Measurements from ENCODE around the gene SRPK2. TPM values are rescaled to one million over a fixed set of nuclear protein-coding genes. Genes with fewer than 3 reads are reported as not detected.

SRPK2 gene
- total and polyA plus RNA-seq, 2 donors (not counting 1 experiment from before 2014, with no cell fraction given) = 15.2 to 108 TPM

DNA sequence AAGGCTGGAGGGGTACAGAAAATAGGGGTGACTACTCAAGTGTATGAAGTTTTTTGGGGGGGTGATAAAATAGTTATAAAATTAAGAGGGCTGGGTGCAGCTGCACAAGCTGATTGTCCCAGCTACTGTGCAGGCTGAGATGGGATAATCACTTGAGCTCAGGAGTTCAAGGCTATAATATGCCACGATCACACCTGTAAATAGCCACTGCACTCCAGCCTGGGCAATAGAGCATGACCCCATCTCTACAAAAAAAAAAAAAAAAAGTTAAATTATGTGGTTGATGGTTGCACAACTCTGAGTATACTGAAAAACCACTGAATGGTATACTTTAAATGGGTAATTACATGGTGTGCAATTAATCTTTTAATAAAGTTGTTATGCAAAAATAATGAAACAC is 172.9 kb downstream of the SRPK2 start:
- no peaks in the 10 kb centered on the region for H3K9me3 Mint-ChIP-seq (ENCODE audit: insufficient read depth)
- no peak for ATAC-seq (ENCODE audit: low read depth)
- Histone ChIP-seq H4K20me1 (ENCODE audit: control insufficient read depth, insufficient read depth, low read length, poor library complexity, severe bottlenecking) (peaks cover 28% of the 10 kb centered on the region), H3K9me3 (ENCODE audit: control extremely low read depth in 1 of 3, control insufficient read depth in 2 of 3, insufficient read depth in 1 of 3, low read length in 2 of 3) (no peaks in the 10 kb centered on the region), H3K36me3 (replicated peaks in 1 of 2; ENCODE audit: control extremely low read depth in 1 of 2, control insufficient read depth in 1 of 2, extremely low read depth in 1 of 2, insufficient read depth in 2 of 2, low read length in 1 of 2) (peaks cover 0 to 4% of the 10 kb centered on the region in 2 experiments), H3K27me3 (replicated peaks in 1 of 4; ENCODE audit: control extremely low read depth in 1 of 4, control insufficient read depth in 3 of 4, insufficient read depth in 4 of 4, low read length in 3 of 4) (no peaks in the 10 kb centered on the region), H3K9ac (ENCODE audit: low read length) (no peak overlapping the region), H2AFZ (ENCODE audit: insufficient read depth, low read depth, low read length, poor library complexity, severe bottlenecking) (no peak overlapping the region), H3K4me2 (replicated peaks; ENCODE audit: low read depth, low read length, poor library complexity, severe bottlenecking) (no peak overlapping the region), H3K4me3 (ENCODE audit: control extremely low read depth in 1 of 5, extremely low read depth in 1 of 5, insufficient read depth in 1 of 5, low read depth in 2 of 5, low read length in 4 of 5) (no peak overlapping the region), H3K4me1 (ENCODE audit: control insufficient read depth in 2 of 2, insufficient read depth in 2 of 2, low read length in 2 of 2) (peaks cover 25 to 27% of the 10 kb centered on the region in 2 donors), H3K79me2 (ENCODE audit: control insufficient read depth, insufficient read depth, low read length) (peaks cover 89% of the 10 kb centered on the region), H3K27ac (ENCODE audit: low read length in 2 of 2) (no peak overlapping the region)
- ChIA-PET POLR2A (no interaction called here), CTCF (no interaction called here)
- H3K27ac Mint-ChIP-seq = no peak overlapping the region
- no peak overlapping the region for H3K4me3 Mint-ChIP-seq
- no CpG with 5 or more reads among the region's 1 CpG for WGBS (ENCODE audit: insufficient coverage)
- DNase-seq = no peak
- intact Hi-C loops (cut with micrococcal nuclease) = loop anchor here (5.0 kb wide), 1 partner anchor 34 kb away; no protein-coding TSS in a partner anchor
- peaks cover 71% of the 10 kb centered on the region for H3K4me1 Mint-ChIP-seq
- no peaks in the 10 kb centered on the region for H3K27me3 Mint-ChIP-seq
- TF ChIP-seq, protein P1, sequence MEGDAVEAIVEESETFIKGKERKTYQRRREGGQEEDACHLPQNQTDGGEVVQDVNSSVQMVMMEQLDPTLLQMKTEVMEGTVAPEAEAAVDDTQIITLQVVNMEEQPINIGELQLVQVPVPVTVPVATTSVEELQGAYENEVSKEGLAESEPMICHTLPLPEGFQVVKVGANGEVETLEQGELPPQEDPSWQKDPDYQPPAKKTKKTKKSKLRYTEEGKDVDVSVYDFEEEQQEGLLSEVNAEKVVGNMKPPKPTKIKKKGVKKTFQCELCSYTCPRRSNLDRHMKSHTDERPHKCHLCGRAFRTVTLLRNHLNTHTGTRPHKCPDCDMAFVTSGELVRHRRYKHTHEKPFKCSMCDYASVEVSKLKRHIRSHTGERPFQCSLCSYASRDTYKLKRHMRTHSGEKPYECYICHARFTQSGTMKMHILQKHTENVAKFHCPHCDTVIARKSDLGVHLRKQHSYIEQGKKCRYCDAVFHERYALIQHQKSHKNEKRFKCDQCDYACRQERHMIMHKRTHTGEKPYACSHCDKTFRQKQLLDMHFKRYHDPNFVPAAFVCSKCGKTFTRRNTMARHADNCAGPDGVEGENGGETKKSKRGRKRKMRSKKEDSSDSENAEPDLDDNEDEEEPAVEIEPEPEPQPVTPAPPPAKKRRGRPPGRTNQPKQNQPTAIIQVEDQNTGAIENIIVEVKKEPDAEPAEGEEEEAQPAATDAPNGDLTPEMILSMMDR (IDR thresholded peaks at IDR 0.05) = no peak
- TF ChIP-seq EZH2 (IDR thresholded peaks at IDR 0.05; ENCODE audit: borderline replicate concordance, insufficient read depth, low read depth, low read length, poor library complexity, severe bottlenecking) = no peak

DNA sequence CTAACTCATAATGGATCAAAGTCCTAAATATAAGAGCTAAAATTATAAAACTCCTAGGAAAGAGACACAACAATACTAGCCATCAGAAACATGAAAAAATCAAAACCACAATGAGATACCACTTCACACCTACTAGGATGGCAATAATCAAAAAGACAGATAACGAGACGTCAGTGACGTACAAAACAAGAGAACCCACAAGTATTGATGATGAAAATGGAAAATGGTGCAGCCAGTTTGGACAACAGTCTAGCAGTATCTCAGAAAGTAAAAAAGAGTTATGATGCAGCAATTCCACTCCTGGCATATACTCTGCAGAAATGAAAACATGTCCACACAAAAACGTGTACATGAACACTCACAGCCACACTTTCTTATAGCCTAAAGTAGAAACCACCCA is 173.5 kb downstream of the SRPK2 start:
- no peak overlapping the region for H2AFZ ChIP-seq (ENCODE audit: insufficient read depth, low read depth, low read length, poor library complexity, severe bottlenecking)
- H3K4me3 Mint-ChIP-seq = no peak overlapping the region
- H3K4me3 ChIP-seq (ENCODE audit: control extremely low read depth in 1 of 5, extremely low read depth in 1 of 5, insufficient read depth in 1 of 5, low read depth in 2 of 5, low read length in 4 of 5) = no peak overlapping the region
- WGBS (ENCODE audit: insufficient coverage) = no CpG with 5 or more reads among the region's 4 CpGs
- no peak overlapping the region for H3K9ac ChIP-seq (ENCODE audit: low read length)
- H3K9me3 ChIP-seq (ENCODE audit: control extremely low read depth in 1 of 3, control insufficient read depth in 2 of 3, insufficient read depth in 1 of 3, low read length in 2 of 3) = no peaks in the 10 kb centered on the region
- H3K27ac ChIP-seq (ENCODE audit: low read length in 2 of 2) = no peak overlapping the region
- TF ChIP-seq EZH2 (IDR thresholded peaks at IDR 0.05; ENCODE audit: borderline replicate concordance, insufficient read depth, low read depth, low read length, poor library complexity, severe bottlenecking) = no peak
- TF ChIP-seq, protein P1 (IDR thresholded peaks at IDR 0.05) = no peak
- peaks cover 0 to 4% of the 10 kb centered on the region in 2 experiments for H3K36me3 ChIP-seq (replicated peaks in 1 of 2; ENCODE audit: control extremely low read depth in 1 of 2, control insufficient read depth in 1 of 2, extremely low read depth in 1 of 2, insufficient read depth in 2 of 2, low read length in 1 of 2)
- H3K4me1 Mint-ChIP-seq = peaks cover 78% of the 10 kb centered on the region
- H3K79me2 ChIP-seq (ENCODE audit: control insufficient read depth, insufficient read depth, low read length) = peaks cover 89% of the 10 kb centered on the region
- H3K27ac Mint-ChIP-seq = no peak overlapping the region
- no peaks in the 10 kb centered on the region for H3K9me3 Mint-ChIP-seq (ENCODE audit: insufficient read depth)
- H4K20me1 ChIP-seq (ENCODE audit: control insufficient read depth, insufficient read depth, low read length, poor library complexity, severe bottlenecking) = peaks cover 27% of the 10 kb centered on the region
- H3K4me2 ChIP-seq (replicated peaks; ENCODE audit: low read depth, low read length, poor library complexity, severe bottlenecking) = no peak overlapping the region
- no peaks in the 10 kb centered on the region for H3K27me3 Mint-ChIP-seq
- no peaks in the 10 kb centered on the region for H3K27me3 ChIP-seq (replicated peaks in 1 of 4; ENCODE audit: control extremely low read depth in 1 of 4, control insufficient read depth in 3 of 4, insufficient read depth in 4 of 4, low read length in 3 of 4)
- intact Hi-C loops (cut with micrococcal nuclease) = loop anchor here (5.0 kb wide), 1 partner anchor 33 kb away; no protein-coding TSS in a partner anchor
- peaks cover 32 to 33% of the 10 kb centered on the region in 2 donors for H3K4me1 ChIP-seq (ENCODE audit: control insufficient read depth in 2 of 2, insufficient read depth in 2 of 2, low read length in 2 of 2)
- POLR2A ChIA-PET = no interaction called here
- DNase-seq (no peak), ATAC-seq (ENCODE audit: low read depth) (no peak)
- CTCF ChIA-PET = interaction anchor here (1.9 kb wide), 1 partner anchor 15 kb away, joined by 4 read pairs; no protein-coding TSS in a partner anchor
